ENCODE data around the gene SH2D4B.

The SH2D4B gene

GRCh38 chr10:80670774-80671173 lies 133.1 kb downstream of the SH2D4B start:
- ATAC-seq: no peak
- no peak for TF ChIP-seq OSR1 (CRISPR knock-in tag; IDR thresholded peaks at IDR 0.05)
- TF ChIP-seq, protein P1, sequence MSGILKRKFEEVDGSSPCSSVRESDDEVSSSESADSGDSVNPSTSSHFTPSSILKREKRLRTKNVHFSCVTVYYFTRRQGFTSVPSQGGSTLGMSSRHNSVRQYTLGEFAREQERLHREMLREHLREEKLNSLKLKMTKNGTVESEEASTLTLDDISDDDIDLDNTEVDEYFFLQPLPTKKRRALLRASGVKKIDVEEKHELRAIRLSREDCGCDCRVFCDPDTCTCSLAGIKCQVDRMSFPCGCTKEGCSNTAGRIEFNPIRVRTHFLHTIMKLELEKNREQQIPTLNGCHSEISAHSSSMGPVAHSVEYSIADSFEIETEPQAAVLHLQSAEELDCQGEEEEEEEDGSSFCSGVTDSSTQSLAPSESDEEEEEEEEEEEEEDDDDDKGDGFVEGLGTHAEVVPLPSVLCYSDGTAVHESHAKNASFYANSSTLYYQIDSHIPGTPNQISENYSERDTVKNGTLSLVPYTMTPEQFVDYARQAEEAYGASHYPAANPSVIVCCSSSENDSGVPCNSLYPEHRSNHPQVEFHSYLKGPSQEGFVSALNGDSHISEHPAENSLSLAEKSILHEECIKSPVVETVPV (CRISPR knock-in tag; IDR thresholded peaks at IDR 0.05): no peak
- no peak for TF ChIP-seq POU6F1 (CRISPR knock-in tag; IDR thresholded peaks at IDR 0.05; ENCODE audit: borderline replicate concordance, low read depth)
- no peak for TF ChIP-seq ZFP3 (CRISPR knock-in tag; IDR thresholded peaks at IDR 0.05)
- no peak for TF ChIP-seq ZNF565 (CRISPR knock-in tag; conservative IDR thresholded peaks at IDR 0.05; ENCODE audit: low read depth)
- no peak for TF ChIP-seq ARNTL (CRISPR knock-in tag; IDR thresholded peaks at IDR 0.05; ENCODE audit: borderline replicate concordance, low read depth)
- no peak for TF ChIP-seq PPARA (CRISPR knock-in tag; IDR thresholded peaks at IDR 0.05; ENCODE audit: borderline replicate concordance)
- TF ChIP-seq TOX (CRISPR knock-in tag; IDR thresholded peaks at IDR 0.05; ENCODE audit: borderline replicate concordance): no peak
- no peak for TF ChIP-seq ZNF70 (CRISPR knock-in tag; IDR thresholded peaks at IDR 0.05)
- no peak for TF ChIP-seq TCF4 (CRISPR knock-in tag; IDR thresholded peaks at IDR 0.05; ENCODE audit: borderline replicate concordance)
- no peak for TF ChIP-seq CSDC2 (CRISPR knock-in tag; IDR thresholded peaks at IDR 0.05)
- no peak for TF ChIP-seq RARB (CRISPR knock-in tag; IDR thresholded peaks at IDR 0.05)
- TF ChIP-seq ESRRG (CRISPR knock-in tag; IDR thresholded peaks at IDR 0.05): no peak
- TF ChIP-seq, protein P2, sequence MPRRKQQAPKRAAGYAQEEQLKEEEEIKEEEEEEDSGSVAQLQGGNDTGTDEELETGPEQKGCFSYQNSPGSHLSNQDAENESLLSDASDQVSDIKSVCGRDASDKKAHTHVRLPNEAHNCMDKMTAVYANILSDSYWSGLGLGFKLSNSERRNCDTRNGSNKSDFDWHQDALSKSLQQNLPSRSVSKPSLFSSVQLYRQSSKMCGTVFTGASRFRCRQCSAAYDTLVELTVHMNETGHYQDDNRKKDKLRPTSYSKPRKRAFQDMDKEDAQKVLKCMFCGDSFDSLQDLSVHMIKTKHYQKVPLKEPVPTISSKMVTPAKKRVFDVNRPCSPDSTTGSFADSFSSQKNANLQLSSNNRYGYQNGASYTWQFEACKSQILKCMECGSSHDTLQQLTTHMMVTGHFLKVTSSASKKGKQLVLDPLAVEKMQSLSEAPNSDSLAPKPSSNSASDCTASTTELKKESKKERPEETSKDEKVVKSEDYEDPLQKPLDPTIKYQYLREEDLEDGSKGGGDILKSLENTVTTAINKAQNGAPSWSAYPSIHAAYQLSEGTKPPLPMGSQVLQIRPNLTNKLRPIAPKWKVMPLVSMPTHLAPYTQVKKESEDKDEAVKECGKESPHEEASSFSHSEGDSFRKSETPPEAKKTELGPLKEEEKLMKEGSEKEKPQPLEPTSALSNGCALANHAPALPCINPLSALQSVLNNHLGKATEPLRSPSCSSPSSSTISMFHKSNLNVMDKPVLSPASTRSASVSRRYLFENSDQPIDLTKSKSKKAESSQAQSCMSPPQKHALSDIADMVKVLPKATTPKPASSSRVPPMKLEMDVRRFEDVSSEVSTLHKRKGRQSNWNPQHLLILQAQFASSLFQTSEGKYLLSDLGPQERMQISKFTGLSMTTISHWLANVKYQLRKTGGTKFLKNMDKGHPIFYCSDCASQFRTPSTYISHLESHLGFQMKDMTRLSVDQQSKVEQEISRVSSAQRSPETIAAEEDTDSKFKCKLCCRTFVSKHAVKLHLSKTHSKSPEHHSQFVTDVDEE (CRISPR knock-in tag; IDR thresholded peaks at IDR 0.05): no peak
- no peak for TF ChIP-seq SNAI2 (CRISPR knock-in tag; IDR thresholded peaks at IDR 0.05)
- TF ChIP-seq ISL1 (CRISPR knock-in tag; IDR thresholded peaks at IDR 0.05): no peak
- TF ChIP-seq, protein P3, sequence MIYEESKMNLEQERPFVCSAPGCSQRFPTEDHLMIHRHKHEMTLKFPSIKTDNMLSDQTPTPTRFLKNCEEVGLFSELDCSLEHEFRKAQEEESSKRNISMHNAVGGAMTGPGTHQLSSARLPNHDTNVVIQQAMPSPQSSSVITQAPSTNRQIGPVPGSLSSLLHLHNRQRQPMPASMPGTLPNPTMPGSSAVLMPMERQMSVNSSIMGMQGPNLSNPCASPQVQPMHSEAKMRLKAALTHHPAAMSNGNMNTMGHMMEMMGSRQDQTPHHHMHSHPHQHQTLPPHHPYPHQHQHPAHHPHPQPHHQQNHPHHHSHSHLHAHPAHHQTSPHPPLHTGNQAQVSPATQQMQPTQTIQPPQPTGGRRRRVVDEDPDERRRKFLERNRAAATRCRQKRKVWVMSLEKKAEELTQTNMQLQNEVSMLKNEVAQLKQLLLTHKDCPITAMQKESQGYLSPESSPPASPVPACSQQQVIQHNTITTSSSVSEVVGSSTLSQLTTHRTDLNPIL (CRISPR knock-in tag; IDR thresholded peaks at IDR 0.05; ENCODE audit: low read depth): no peak
- no peak for TF ChIP-seq ZNF8 (CRISPR knock-in tag; IDR thresholded peaks at IDR 0.05)
- TF ChIP-seq, protein P4, sequence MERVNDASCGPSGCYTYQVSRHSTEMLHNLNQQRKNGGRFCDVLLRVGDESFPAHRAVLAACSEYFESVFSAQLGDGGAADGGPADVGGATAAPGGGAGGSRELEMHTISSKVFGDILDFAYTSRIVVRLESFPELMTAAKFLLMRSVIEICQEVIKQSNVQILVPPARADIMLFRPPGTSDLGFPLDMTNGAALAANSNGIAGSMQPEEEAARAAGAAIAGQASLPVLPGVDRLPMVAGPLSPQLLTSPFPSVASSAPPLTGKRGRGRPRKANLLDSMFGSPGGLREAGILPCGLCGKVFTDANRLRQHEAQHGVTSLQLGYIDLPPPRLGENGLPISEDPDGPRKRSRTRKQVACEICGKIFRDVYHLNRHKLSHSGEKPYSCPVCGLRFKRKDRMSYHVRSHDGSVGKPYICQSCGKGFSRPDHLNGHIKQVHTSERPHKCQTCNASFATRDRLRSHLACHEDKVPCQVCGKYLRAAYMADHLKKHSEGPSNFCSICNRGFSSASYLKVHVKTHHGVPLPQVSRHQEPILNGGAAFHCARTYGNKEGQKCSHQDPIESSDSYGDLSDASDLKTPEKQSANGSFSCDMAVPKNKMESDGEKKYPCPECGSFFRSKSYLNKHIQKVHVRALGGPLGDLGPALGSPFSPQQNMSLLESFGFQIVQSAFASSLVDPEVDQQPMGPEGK (CRISPR knock-in tag; IDR thresholded peaks at IDR 0.05; ENCODE audit: borderline replicate concordance): no peak

GRCh38 chr10:80671847-80672246 lies 134.1 kb downstream of the SH2D4B start:
- ATAC-seq: no peak
- no peak for TF ChIP-seq ZFP3 (CRISPR knock-in tag; IDR thresholded peaks at IDR 0.05)
- TF ChIP-seq ZNF70 (CRISPR knock-in tag; IDR thresholded peaks at IDR 0.05): no peak
- no peak for TF ChIP-seq GLIS3 (CRISPR knock-in tag; IDR thresholded peaks at IDR 0.05)
- TF ChIP-seq POU6F1 (CRISPR knock-in tag; IDR thresholded peaks at IDR 0.05; ENCODE audit: borderline replicate concordance, low read depth): no peak
- TF ChIP-seq TOX (CRISPR knock-in tag; IDR thresholded peaks at IDR 0.05; ENCODE audit: borderline replicate concordance): no peak
- TF ChIP-seq PPARA (CRISPR knock-in tag; IDR thresholded peaks at IDR 0.05; ENCODE audit: borderline replicate concordance): no peak
- no peak for TF ChIP-seq TCF4 (CRISPR knock-in tag; IDR thresholded peaks at IDR 0.05; ENCODE audit: borderline replicate concordance)
- TF ChIP-seq, protein P4 (CRISPR knock-in tag; IDR thresholded peaks at IDR 0.05; ENCODE audit: borderline replicate concordance): no peak
- TF ChIP-seq, protein P3 (CRISPR knock-in tag; IDR thresholded peaks at IDR 0.05; ENCODE audit: low read depth): no peak
